ENCODE measurements around the gene UBR3.

DNA sequence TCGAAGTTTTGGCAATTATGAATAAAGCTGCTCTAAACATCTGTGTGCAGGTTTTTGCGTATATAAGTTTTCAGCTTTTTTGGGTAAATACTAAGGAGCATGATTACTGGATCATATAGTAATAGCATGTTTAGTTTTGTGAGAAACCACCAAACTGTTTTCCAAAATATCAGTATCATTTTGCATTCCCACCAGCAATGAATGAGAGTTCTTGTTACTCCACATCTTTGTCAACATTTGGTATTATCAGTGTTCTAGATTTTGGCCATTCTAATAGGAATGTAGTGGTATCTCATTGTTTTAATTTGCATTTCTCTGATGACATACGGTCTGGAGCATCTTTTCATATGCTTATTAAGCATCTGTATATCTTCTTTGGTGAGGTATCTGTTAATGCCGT, 207.3 kb downstream of the UBR3 start:
- TF ChIP-seq, protein P1, sequence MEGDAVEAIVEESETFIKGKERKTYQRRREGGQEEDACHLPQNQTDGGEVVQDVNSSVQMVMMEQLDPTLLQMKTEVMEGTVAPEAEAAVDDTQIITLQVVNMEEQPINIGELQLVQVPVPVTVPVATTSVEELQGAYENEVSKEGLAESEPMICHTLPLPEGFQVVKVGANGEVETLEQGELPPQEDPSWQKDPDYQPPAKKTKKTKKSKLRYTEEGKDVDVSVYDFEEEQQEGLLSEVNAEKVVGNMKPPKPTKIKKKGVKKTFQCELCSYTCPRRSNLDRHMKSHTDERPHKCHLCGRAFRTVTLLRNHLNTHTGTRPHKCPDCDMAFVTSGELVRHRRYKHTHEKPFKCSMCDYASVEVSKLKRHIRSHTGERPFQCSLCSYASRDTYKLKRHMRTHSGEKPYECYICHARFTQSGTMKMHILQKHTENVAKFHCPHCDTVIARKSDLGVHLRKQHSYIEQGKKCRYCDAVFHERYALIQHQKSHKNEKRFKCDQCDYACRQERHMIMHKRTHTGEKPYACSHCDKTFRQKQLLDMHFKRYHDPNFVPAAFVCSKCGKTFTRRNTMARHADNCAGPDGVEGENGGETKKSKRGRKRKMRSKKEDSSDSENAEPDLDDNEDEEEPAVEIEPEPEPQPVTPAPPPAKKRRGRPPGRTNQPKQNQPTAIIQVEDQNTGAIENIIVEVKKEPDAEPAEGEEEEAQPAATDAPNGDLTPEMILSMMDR (IDR thresholded peaks at IDR 0.05 in 8 of 11, conservative IDR thresholded peaks at IDR 0.05 in 3 of 11): no peak
- TF ChIP-seq POLR2A (IDR thresholded peaks at IDR 0.05): no peak
